ENCODE data around the gene RNF214. TPM values are rescaled to one million over a fixed set of nuclear protein-coding genes. Genes with fewer than 3 reads are reported as not detected.

Gene RNF214
- total and polyA plus RNA-seq, 2 of the 13 experiments (the other 11 are each of a cell fraction or from before 2014, with no cell fraction given) = 10.7 to 12.6 TPM

GRCh38 chr11:117231842-117232091 lies 704 bp upstream of the RNF214 start, which contains the start of gene PCSK7 (continued):
- TF ChIP-seq IRF2 (CRISPR knock-in tag; IDR thresholded peaks at IDR 0.05) = no peak
- no peak for TF ChIP-seq KIAA2018 (CRISPR knock-in tag; IDR thresholded peaks at IDR 0.05; ENCODE audit: borderline replicate concordance)
- TF ChIP-seq ZNF800 (CRISPR knock-in tag; IDR thresholded peaks at IDR 0.05) = no peak
- no peak for TF ChIP-seq HMG20B (CRISPR knock-in tag; conservative IDR thresholded peaks at IDR 0.05)
- TF ChIP-seq MED1 (CRISPR knock-in tag; IDR thresholded peaks at IDR 0.05) = no peak
- TF ChIP-seq E2F2 (CRISPR knock-in tag; IDR thresholded peaks at IDR 0.05; ENCODE audit: borderline replicate concordance) = no peak
- TF ChIP-seq ZSCAN12 (CRISPR knock-in tag; IDR thresholded peaks at IDR 0.05) = no peak
- TF ChIP-seq RARA (CRISPR knock-in tag; IDR thresholded peaks at IDR 0.05) = no peak
- no peak for TF ChIP-seq MED8 (CRISPR knock-in tag; IDR thresholded peaks at IDR 0.05; ENCODE audit: insufficient replicate concordance)
- 0 out of 2 replicates have a peak, but pooled peaks have one; percentile 62 for TF ChIP-seq POLR2G (IDR thresholded peaks at IDR 0.05; ENCODE audit: low read depth, low read length)
- TF ChIP-seq JUN (CRISPR knock-in tag; IDR thresholded peaks at IDR 0.05) = no peak
- TF ChIP-seq ZNF614 (CRISPR knock-in tag; IDR thresholded peaks at IDR 0.05; ENCODE audit: borderline replicate concordance) = no peak
- TF ChIP-seq ZNF615 (CRISPR knock-in tag; IDR thresholded peaks at IDR 0.05; ENCODE audit: borderline replicate concordance) = no peak
- no peak for TF ChIP-seq RAD51 (IDR thresholded peaks at IDR 0.05; ENCODE audit: borderline replicate concordance)
- TF ChIP-seq FOSL2 (CRISPR knock-in tag; IDR thresholded peaks at IDR 0.05) = no peak
- no peak for TF ChIP-seq ZNF496 (CRISPR knock-in tag; IDR thresholded peaks at IDR 0.05; ENCODE audit: insufficient replicate concordance)
- TF ChIP-seq RXRA (CRISPR knock-in tag; IDR thresholded peaks at IDR 0.05) = peak; percentile 19; the same call in 1 of the 2 replicates
- TF ChIP-seq RFX5 (IDR thresholded peaks at IDR 0.05; ENCODE audit: low read depth, low read length) = no peak
- TF ChIP-seq ZNF788 (CRISPR knock-in tag; IDR thresholded peaks at IDR 0.05; ENCODE audit: borderline replicate concordance) = 0 out of 2 replicates have a peak, but pooled peaks have one; percentile 44
- no peak for TF ChIP-seq ZSCAN25 (CRISPR knock-in tag; IDR thresholded peaks at IDR 0.05)
- TF ChIP-seq SOX6 (IDR thresholded peaks at IDR 0.05) = no peak
- TF ChIP-seq SOX6 (CRISPR knock-in tag; IDR thresholded peaks at IDR 0.05) = no peak
- TF ChIP-seq ZNF225 (CRISPR knock-in tag; IDR thresholded peaks at IDR 0.05) = no peak

Measured in HepG2 (cell line).